Measurements from ENCODE around the gene EYS. TPM values are rescaled to one million over a fixed set of nuclear protein-coding genes. Genes with fewer than 3 reads are reported as not detected.

The EYS gene
- total RNA-seq, 2 donors from 2014 or later = not detected

DNA sequence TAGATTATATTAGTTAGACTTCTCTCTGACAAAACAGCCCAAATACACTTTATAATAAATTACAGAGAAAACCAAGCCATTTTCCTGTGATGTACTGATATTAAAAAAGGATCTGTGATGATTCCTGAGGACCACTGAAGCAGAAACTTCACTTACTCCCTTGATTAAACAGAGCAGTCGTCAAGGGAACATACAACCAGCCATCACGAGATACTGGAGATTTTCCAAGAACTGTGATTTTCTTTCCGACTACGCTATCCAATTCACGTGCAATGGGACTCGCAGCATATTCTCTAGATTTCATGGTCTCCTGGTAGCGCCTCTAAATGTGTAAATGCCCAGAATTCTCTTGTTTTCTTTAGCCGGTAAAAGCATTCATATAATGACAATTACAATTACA is 1694.0 kb downstream of the EYS start:
- ATAC-seq (replicated peaks in 1 of 2) = no peak
- no peaks in the 10 kb centered on the region for H3K4me1 Mint-ChIP-seq (ENCODE audit: low read depth)
- H3K9me3 Mint-ChIP-seq = peaks cover 5 to 7% of the 10 kb centered on the region in 2 donors

GRCh38 chr6:64012351-64013001 is 1694.5 kb downstream of the EYS start:
- Mint-ChIP-seq H3K36me3 (ENCODE audit: insufficient read depth in 2 of 2) (peaks cover 0 to 1% of the 10 kb centered on the region in 2 donors), H3K4me1 (ENCODE audit: low read depth) (no peaks in the 10 kb centered on the region), H3K4me3 (no peak overlapping the region), H3K27ac (no peak overlapping the region), H3K9me3 (peaks cover 5 to 7% of the 10 kb centered on the region in 2 donors), H3K27me3 (ENCODE audit: low read depth) (no peaks in the 10 kb centered on the region)
- no peak for ATAC-seq (replicated peaks in 1 of 2)
- no peak for DNase-seq

More for the DNA sequence above, 1694.0 kb downstream of the EYS start:
- H3K27me3 Mint-ChIP-seq (ENCODE audit: low read depth) = no peaks in the 10 kb centered on the region
- H3K27ac Mint-ChIP-seq = no peak overlapping the region
- no peak overlapping the region for H3K4me3 Mint-ChIP-seq
- DNase-seq = no peak
- peaks cover 0 to 1% of the 10 kb centered on the region in 2 donors for H3K36me3 Mint-ChIP-seq (ENCODE audit: insufficient read depth in 2 of 2)

- H3K27me3 Mint-ChIP-seq (ENCODE audit: low read depth) = no peaks in the 10 kb centered on the region
- H3K4me3 Mint-ChIP-seq = no peak overlapping the region
- ATAC-seq (replicated peaks in 1 of 2) (no peak), DNase-seq (no peak)
- no peaks in the 10 kb centered on the region for H3K4me1 Mint-ChIP-seq (ENCODE audit: low read depth)
- H3K27ac Mint-ChIP-seq = no peak overlapping the region
- peaks cover 5 to 9% of the 10 kb centered on the region in 2 donors for H3K9me3 Mint-ChIP-seq
- peaks cover 0 to 1% of the 10 kb centered on the region in 2 donors for H3K36me3 Mint-ChIP-seq (ENCODE audit: insufficient read depth in 2 of 2)
Measured at GRCh38 chr6:64010666-64011065, 1696.4 kb downstream of the EYS start.

GRCh38 chr6:64010010-64010409 is 1697.0 kb downstream of the EYS start:
- peaks cover 0 to 1% of the 10 kb centered on the region in 2 donors for H3K36me3 Mint-ChIP-seq (ENCODE audit: insufficient read depth in 2 of 2)
- ATAC-seq (replicated peaks in 1 of 2) (no peak), DNase-seq (no peak)
- H3K4me1 Mint-ChIP-seq (ENCODE audit: low read depth) = no peaks in the 10 kb centered on the region
- H3K27ac Mint-ChIP-seq = no peak overlapping the region
- no peaks in the 10 kb centered on the region for H3K27me3 Mint-ChIP-seq (ENCODE audit: low read depth)
- H3K9me3 Mint-ChIP-seq = peaks cover 5 to 9% of the 10 kb centered on the region in 2 donors
- H3K4me3 Mint-ChIP-seq = no peak overlapping the region

GRCh38 chr6:64006246-64006645 is 1700.8 kb downstream of the EYS start:
- Mint-ChIP-seq H3K27me3 (ENCODE audit: low read depth) (no peaks in the 10 kb centered on the region), H3K4me1 (ENCODE audit: low read depth) (no peaks in the 10 kb centered on the region), H3K9me3 (peaks cover 3 to 12% of the 10 kb centered on the region in 2 donors), H3K36me3 (ENCODE audit: insufficient read depth in 2 of 2) (peaks cover 0 to 1% of the 10 kb centered on the region in 2 donors), H3K4me3 (no peak overlapping the region), H3K27ac (no peak overlapping the region)
- ATAC-seq (replicated peaks in 1 of 2) = no peak
- DNase-seq = no peak

DNA sequence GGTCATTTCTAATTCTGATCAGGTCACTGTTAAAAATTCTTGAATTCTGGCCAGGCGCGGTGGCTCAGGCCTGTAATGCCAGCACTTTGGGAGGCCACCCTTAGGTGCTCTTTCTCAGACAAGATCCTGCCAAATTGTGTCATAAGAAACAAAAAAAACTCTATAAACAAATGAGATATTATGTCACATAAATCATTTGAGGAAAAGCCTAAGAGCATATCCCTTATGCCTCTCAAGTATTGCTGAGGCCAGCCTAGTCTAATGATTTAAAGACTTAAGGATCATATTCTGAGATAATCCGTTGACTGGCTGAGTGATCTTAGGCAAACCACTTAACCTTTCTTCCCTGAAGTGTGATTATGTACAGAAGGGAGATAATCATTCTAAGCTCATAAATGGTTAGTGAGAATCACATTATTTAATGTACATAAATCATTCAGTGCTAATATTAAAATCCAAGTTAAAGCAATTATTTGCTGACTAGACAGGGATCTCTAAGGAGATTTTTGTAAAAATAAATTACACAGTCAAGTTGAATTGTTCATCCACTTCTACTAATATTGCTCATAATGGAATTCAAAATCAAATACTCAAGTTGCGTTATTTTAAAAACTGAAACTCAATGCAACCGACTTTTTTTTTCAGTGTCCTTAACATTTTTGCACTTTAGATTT is 1706.1 kb downstream of the EYS start:
- Mint-ChIP-seq H3K4me1 (ENCODE audit: low read depth) (no peaks in the 10 kb centered on the region), H3K9me3 (peaks cover 0 to 3% of the 10 kb centered on the region in 2 donors), H3K27me3 (ENCODE audit: low read depth) (no peaks in the 10 kb centered on the region), H3K27ac (no peak overlapping the region), H3K36me3 (ENCODE audit: insufficient read depth in 2 of 2) (no peaks in the 10 kb centered on the region), H3K4me3 (no peak overlapping the region)
- ATAC-seq (replicated peaks in 1 of 2) (no peak), DNase-seq (no peak)

DNA sequence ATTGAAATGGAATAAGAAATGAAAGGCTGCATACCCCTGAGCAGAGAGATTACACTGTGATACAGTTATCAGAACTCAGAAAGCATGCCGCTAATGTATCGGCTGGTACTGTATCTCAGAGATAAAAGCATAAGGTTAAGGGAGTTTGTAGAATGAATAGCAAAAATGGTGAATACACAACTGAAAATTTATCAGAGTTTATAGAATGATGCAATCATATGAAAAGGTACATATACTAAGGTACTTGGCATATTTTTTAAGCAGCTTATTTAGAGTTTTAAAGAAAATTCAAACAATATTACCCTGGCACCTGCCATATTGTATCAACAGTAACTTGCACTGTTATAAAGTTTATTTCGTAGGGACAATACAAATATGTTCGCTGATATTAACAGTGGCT is 1707.4 kb downstream of the EYS start:
- H3K4me1 Mint-ChIP-seq (ENCODE audit: low read depth) = no peaks in the 10 kb centered on the region
- H3K36me3 Mint-ChIP-seq (ENCODE audit: insufficient read depth in 2 of 2) = no peaks in the 10 kb centered on the region
- no peak overlapping the region for H3K4me3 Mint-ChIP-seq
- H3K9me3 Mint-ChIP-seq = peaks cover 0 to 3% of the 10 kb centered on the region in 2 donors
- ATAC-seq (replicated peaks in 1 of 2) = no peak
- DNase-seq = no peak
- H3K27me3 Mint-ChIP-seq (ENCODE audit: low read depth) = no peaks in the 10 kb centered on the region
- H3K27ac Mint-ChIP-seq = no peak overlapping the region

- no peak overlapping the region for H3K4me3 Mint-ChIP-seq
- H3K9me3 Mint-ChIP-seq = peaks cover 0 to 2% of the 10 kb centered on the region in 2 donors
- no peak for DNase-seq
- no peaks in the 10 kb centered on the region for H3K4me1 Mint-ChIP-seq (ENCODE audit: low read depth)
- H3K36me3 Mint-ChIP-seq (ENCODE audit: insufficient read depth in 2 of 2) = no peaks in the 10 kb centered on the region
- no peak overlapping the region for H3K27ac Mint-ChIP-seq
- ATAC-seq (replicated peaks in 1 of 2) = no peak
- no peaks in the 10 kb centered on the region for H3K27me3 Mint-ChIP-seq (ENCODE audit: low read depth)
Measured at GRCh38 chr6:63998991-63999390, 1708.0 kb downstream of the EYS start.

- Mint-ChIP-seq H3K27ac (no peak overlapping the region), H3K4me1 (ENCODE audit: low read depth) (no peaks in the 10 kb centered on the region), H3K36me3 (ENCODE audit: insufficient read depth in 2 of 2) (no peaks in the 10 kb centered on the region), H3K27me3 (ENCODE audit: low read depth) (no peaks in the 10 kb centered on the region), H3K9me3 (peaks cover 0 to 2% of the 10 kb centered on the region in 2 donors), H3K4me3 (no peak overlapping the region)
- ATAC-seq (replicated peaks in 1 of 2) = no peak
- DNase-seq = no peak
Measured at GRCh38 chr6:63997734-63998133, 1709.3 kb downstream of the EYS start.

- no peak overlapping the region for H3K27ac Mint-ChIP-seq
- ATAC-seq (replicated peaks in 1 of 2) (no peak), DNase-seq (no peak)
- H3K4me1 Mint-ChIP-seq (ENCODE audit: low read depth) = no peaks in the 10 kb centered on the region
- no peaks in the 10 kb centered on the region for H3K27me3 Mint-ChIP-seq (ENCODE audit: low read depth)
- H3K4me3 Mint-ChIP-seq = no peak overlapping the region
- H3K36me3 Mint-ChIP-seq (ENCODE audit: insufficient read depth in 2 of 2) = no peaks in the 10 kb centered on the region
- H3K9me3 Mint-ChIP-seq = peaks cover 0 to 2% of the 10 kb centered on the region in 2 donors
Measured at GRCh38 chr6:63997221-63997620, 1709.8 kb downstream of the EYS start.

DNA sequence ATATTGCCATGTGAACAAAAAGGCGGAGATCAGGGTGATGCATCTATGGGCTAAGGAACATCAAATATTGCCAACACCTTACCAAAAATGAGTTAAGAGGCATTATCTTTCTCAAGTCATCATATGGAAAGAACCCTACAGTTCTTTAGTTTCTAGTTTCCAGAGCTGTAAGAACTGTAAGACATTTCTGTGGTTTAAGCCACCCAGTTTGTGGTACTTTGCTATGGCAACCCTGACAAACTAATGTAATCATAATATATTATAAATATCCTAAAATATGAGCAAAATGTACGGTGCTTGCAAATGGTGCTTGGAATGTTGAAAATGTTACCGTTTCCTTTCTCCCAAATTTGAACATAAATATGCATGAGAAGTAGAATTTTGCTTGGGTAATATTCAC is 1721.8 kb downstream of the EYS start:
- Mint-ChIP-seq H3K4me1 (ENCODE audit: low read depth) (no peaks in the 10 kb centered on the region), H3K9me3 (peaks cover 6 to 7% of the 10 kb centered on the region in 2 donors), H3K27me3 (ENCODE audit: low read depth) (no peaks in the 10 kb centered on the region), H3K4me3 (no peak overlapping the region), H3K36me3 (ENCODE audit: insufficient read depth in 2 of 2) (no peaks in the 10 kb centered on the region), H3K27ac (no peak overlapping the region)
- ATAC-seq (replicated peaks in 1 of 2) (no peak), DNase-seq (no peak)

DNA sequence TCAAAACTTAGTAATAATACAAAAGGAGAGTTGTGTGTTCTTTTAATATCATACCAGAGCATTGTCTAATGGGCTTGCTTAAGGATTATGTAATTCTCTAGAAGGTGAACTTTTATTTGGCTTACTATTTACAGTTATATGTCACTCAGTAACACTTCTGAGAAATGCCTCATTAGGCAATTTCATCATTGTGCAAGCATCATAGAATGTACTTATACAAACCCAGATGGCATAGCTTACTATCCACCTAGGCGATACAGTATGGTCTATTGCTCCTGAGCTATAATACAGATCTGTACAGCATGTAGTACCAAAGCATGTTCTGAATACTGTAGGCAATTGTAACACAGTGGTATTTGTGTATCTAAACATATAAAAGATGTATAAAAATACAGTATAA is 1731.3 kb downstream of the EYS start:
- DNase-seq = no peak
- no peaks in the 10 kb centered on the region for H3K27me3 Mint-ChIP-seq (ENCODE audit: low read depth)
- H3K4me1 Mint-ChIP-seq (ENCODE audit: low read depth) = no peaks in the 10 kb centered on the region
- H3K27ac Mint-ChIP-seq = peak overlapping the region; percentile 24
- H3K36me3 Mint-ChIP-seq (ENCODE audit: insufficient read depth in 2 of 2) = no peaks in the 10 kb centered on the region
- no peak overlapping the region for H3K4me3 Mint-ChIP-seq
- no peak for ATAC-seq (replicated peaks in 1 of 2)
- no peaks in the 10 kb centered on the region for H3K9me3 Mint-ChIP-seq

GRCh38 chr6:63968650-63969049 is 1738.4 kb downstream of the EYS start:
- ATAC-seq (replicated peaks in 1 of 2) = no peak
- Mint-ChIP-seq H3K4me1 (ENCODE audit: low read depth) (no peaks in the 10 kb centered on the region), H3K27me3 (ENCODE audit: low read depth) (no peaks in the 10 kb centered on the region), H3K27ac (no peak overlapping the region), H3K9me3 (no peaks in the 10 kb centered on the region), H3K4me3 (no peak overlapping the region), H3K36me3 (ENCODE audit: insufficient read depth in 2 of 2) (no peaks in the 10 kb centered on the region)
- DNase-seq = no peak

DNA sequence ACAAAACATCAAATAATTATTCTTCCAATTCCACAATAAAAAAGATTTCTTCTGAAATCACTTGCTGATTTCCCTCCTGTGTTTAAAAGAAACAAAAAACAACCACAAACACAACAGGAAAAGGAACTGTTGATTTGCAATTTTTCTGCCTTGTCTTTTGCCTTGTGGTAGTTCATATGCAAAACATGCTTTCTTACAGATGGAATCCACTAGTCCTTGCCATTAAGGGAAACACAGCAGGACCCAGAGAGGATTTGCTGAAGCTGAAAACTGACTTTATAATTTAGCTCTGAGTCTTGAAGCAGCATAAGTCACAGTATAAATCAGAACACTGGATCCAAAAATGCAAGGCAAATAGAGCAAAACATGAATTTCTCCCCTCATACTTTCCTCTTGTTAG is 1742.7 kb downstream of the EYS start:
- no peaks in the 10 kb centered on the region for H3K27me3 Mint-ChIP-seq (ENCODE audit: low read depth)
- H3K36me3 Mint-ChIP-seq (ENCODE audit: insufficient read depth in 2 of 2) = no peaks in the 10 kb centered on the region

More for the DNA sequence above, 1742.7 kb downstream of the EYS start:
- no peak overlapping the region for H3K4me3 Mint-ChIP-seq
- H3K27ac Mint-ChIP-seq = no peak overlapping the region
- no peaks in the 10 kb centered on the region for H3K4me1 Mint-ChIP-seq (ENCODE audit: low read depth)
- DNase-seq (no peak), ATAC-seq (replicated peaks in 1 of 2) (no peak)
- H3K9me3 Mint-ChIP-seq = no peaks in the 10 kb centered on the region

Data from activated T-cell treated with anti-CD3 and anti-CD28 coated beads, Interleukin-2, amount 50 U/mL, for 72 hours (primary cell).